C4-2B (cell line): Measurements from ENCODE around the gene C16orf86.

Experiments
- CTCF ChIP-seq: fragments of 450-650 bp; conservative IDR thresholded peaks from 2 replicates; pipeline ENCODE4 v1.5.1; 2017; ENCODE audit warnings: mild to moderate bottlenecking
- ZFX ChIP-seq: fragments of 450-650 bp; IDR thresholded peaks from 2 replicates; pipeline ENCODE4 v1.6.1; 2017

GRCh38 chr16:67674851-67675578 lies 8.4 kb downstream of the C16orf86 start:
- TF ChIP-seq CTCF (no peak), ZFX (no peak)
